CD14-positive monocyte (primary cell): ENCODE measurements around the gene GPR143. TPM values are rescaled to one million over a fixed set of nuclear protein-coding genes. Genes with fewer than 3 reads are reported as not detected.

Source experiments
- DNase-seq, 3 donors: peaks; one replicate each; pipeline ENCODE4 v3.0.0-alpha.2; 2011 to 2022
- H2AFZ ChIP-seq: 2 replicates; pipeline ENCODE4 v1.6.0; 2012; ENCODE audit warnings: mild to moderate bottlenecking, low read depth, low read length, inconsistent platforms; ENCODE audit not compliant: insufficient read depth, poor library complexity, severe bottlenecking
- H3K27ac ChIP-seq, 2 donors: 1 replicate in 1 of 2; 2 replicates in 1 of 2; pipeline ENCODE4 v1.5.1; 2012 to 2013; ENCODE audit warnings: low read length in 2 of 2, control low read depth in 1 of 2, inconsistent platforms in 1 of 2, low read depth in 1 of 2, mild to moderate bottlenecking in 1 of 2
- H3K27me3 ChIP-seq, 2 donors: one replicate each; pipeline versions ENCODE4 v1.6.0 to v1.6.1; 2011 to 2013; ENCODE audit warnings: low read length in 2 of 2; ENCODE audit not compliant: control insufficient read depth in 2 of 2, insufficient read depth in 2 of 2
- H3K36me3 ChIP-seq, 2 donors: replicated peaks in 1 of 2; 1 replicate in 1 of 2; 2 replicates in 1 of 2; pipeline versions ENCODE4 v1.5.1 to v1.6.1; 2012 to 2013; ENCODE audit warnings: low read length in 2 of 2, control low read depth in 1 of 2, inconsistent platforms in 1 of 2, mild to moderate bottlenecking in 1 of 2; ENCODE audit not compliant: insufficient read depth in 2 of 2, control insufficient read depth in 1 of 2
- H3K4me1 ChIP-seq, 2 donors: 1 replicate in 1 of 2; 2 replicates in 1 of 2; pipeline versions ENCODE4 v1.5.1 to v1.6.1; 2012 to 2013; ENCODE audit warnings: low read length in 2 of 2, control low read depth in 1 of 2, inconsistent platforms in 1 of 2, mild to moderate bottlenecking in 1 of 2, moderate library complexity in 1 of 2; ENCODE audit not compliant: insufficient read depth in 2 of 2, control insufficient read depth in 1 of 2
- H3K4me2 ChIP-seq: replicated peaks from 2 replicates; pipeline ENCODE3; 2012; ENCODE audit warnings: low read length, moderate library complexity, mild to moderate bottlenecking; ENCODE audit not compliant: poor library complexity, severe bottlenecking; ENCODE audit errors: extremely low read depth
- H3K4me3 ChIP-seq, 3 experiments: fragments of 200-600 bp in 1 of 3; sonication (generic) in 1 of 3; replicated peaks in 1 of 3; 1 replicate in 2 of 3; 2 replicates in 1 of 3; pipeline ENCODE4 v1.5.1; 2011 to 2013; ENCODE audit warnings: low read length in 3 of 3, mild to moderate bottlenecking in 3 of 3, control low read depth in 2 of 3, low read depth in 2 of 3, inconsistent platforms in 1 of 3, moderate library complexity in 1 of 3
- H3K79me2 ChIP-seq: 2 replicates; pipeline ENCODE4 v1.6.0; 2012; ENCODE audit warnings: mild to moderate bottlenecking, control low read depth, inconsistent platforms, low read length, moderate library complexity; ENCODE audit not compliant: insufficient read depth
- H3K9ac ChIP-seq: 2 replicates; pipeline ENCODE4 v1.6.0; 2017; ENCODE audit warnings: low read length, mild to moderate bottlenecking; ENCODE audit not compliant: insufficient read depth, poor library complexity, severe bottlenecking
- H3K9me3 ChIP-seq, 2 donors: replicated peaks in 1 of 2; 1 replicate in 1 of 2; 2 replicates in 1 of 2; pipeline versions ENCODE4 v1.5.1 to v1.6.1; 2012 to 2013; ENCODE audit warnings: low read length in 2 of 2, control low read depth in 1 of 2; ENCODE audit not compliant: control insufficient read depth in 1 of 2, insufficient read depth in 1 of 2
- H4K20me1 ChIP-seq: 2 replicates; pipeline ENCODE4 v1.6.0; 2012; ENCODE audit warnings: mild to moderate bottlenecking, low read length, control low read depth, moderate library complexity; ENCODE audit not compliant: insufficient read depth
- H3K27ac Mint-ChIP-seq, 7 donors: one replicate each; pipeline ENCODE4 v1.8.0; 2020; ENCODE audit warnings: mild to moderate bottlenecking in 7 of 7, mixed read lengths in 7 of 7, moderate library complexity in 6 of 7, inconsistent platforms in 2 of 7
- H3K27me3 Mint-ChIP-seq, 3 donors: one replicate each; pipeline ENCODE4 v1.8.0; 2021 to 2022; ENCODE audit warnings: low read depth in 3 of 3, mild to moderate bottlenecking in 3 of 3, mixed read lengths in 3 of 3, moderate library complexity in 3 of 3, inconsistent platforms in 1 of 3
- H3K36me3 Mint-ChIP-seq, 2 donors: one replicate each; pipeline ENCODE4 v1.8.0; 2020; ENCODE audit warnings: mixed read lengths in 2 of 2, inconsistent platforms in 1 of 2, mild to moderate bottlenecking in 1 of 2
- H3K4me1 Mint-ChIP-seq: one replicate; pipeline ENCODE4 v1.8.0; 2020; ENCODE audit warnings: mild to moderate bottlenecking, mixed read lengths
- H3K4me3 Mint-ChIP-seq, 2 donors: one replicate each; pipeline ENCODE4 v1.8.0; 2020; ENCODE audit warnings: mild to moderate bottlenecking in 2 of 2, mixed read lengths in 2 of 2, moderate library complexity in 1 of 2
- H3K9me3 Mint-ChIP-seq, 7 donors: one replicate each; pipeline ENCODE4 v1.8.0; 2020 to 2022; ENCODE audit warnings: mixed read lengths in 7 of 7, mild to moderate bottlenecking in 6 of 7, moderate library complexity in 6 of 7, inconsistent platforms in 2 of 7
- WGBS: methylation state at CpG from one replicate; pipeline ENCODE4 v1.1.5; 2013; ENCODE audit warnings: missing lambda C conversion rate; ENCODE audit not compliant: insufficient coverage; 5-methylcytosine and 5-hydroxymethylcytosine counted together
- intact Hi-C, 2 donors: fragments of 100-400 bp; cut with micrococcal nuclease; formaldehyde crosslinking; loops; one replicate each; pipeline versions ENCODE4 v1.15.0 to v1.15.1; 2023
- polyA plus RNA-seq, 3 donors: library from polyadenylated mRNA; depleted of rRNA in 1 of 3; unstranded in 2 of 3; stranded (reverse) in 1 of 3; fragments of 300-500 nt in 2 of 3; fragments of >200 nt in 1 of 3; fragmentation: Illumina TruSeq in 2 of 3; gene quantifications; 1 replicate in 2 of 3; 2 replicates in 1 of 3; pipeline ENCODE4 v1.2.3, GENCODE V29; 2012 to 2021
- TF ChIP-seq, protein P1 (sequence below): fragments of 200-600 bp; IDR thresholded peaks from one replicate; pipeline ENCODE4 v1.8.0; 2022; ENCODE audit warnings: antibody characterized with exemption, mild to moderate bottlenecking

Gene GPR143
- polyA plus RNA-seq, 3 donors = not detected

DNA sequence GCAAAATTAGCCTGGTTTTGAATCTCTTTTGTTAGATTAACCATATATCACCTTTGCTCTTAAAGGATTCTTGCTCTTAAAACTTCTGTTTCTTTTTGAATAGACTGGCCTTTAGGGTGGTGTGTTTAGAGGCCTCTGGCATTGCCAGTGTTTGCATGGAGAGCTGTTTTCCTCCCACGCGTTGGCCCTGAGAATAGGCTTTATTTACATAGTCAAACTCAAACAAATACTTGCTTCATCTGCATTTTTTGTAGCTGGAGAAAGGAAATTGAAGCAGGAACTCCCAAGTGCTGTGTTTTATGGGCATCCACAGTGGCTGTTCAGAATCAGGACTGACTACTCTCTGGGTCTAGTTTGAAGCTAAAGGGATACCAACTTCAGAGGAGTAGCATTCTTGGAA is 23.3 kb upstream of the GPR143 start:
- H3K4me1 Mint-ChIP-seq = no peaks in the 10 kb centered on the region
- peaks cover 42 to 65% (median 64%) of the 10 kb centered on the region in 3 donors for H3K27me3 Mint-ChIP-seq
- no peaks in the 10 kb centered on the region for H3K79me2 ChIP-seq
- no peaks in the 10 kb centered on the region for H3K36me3 ChIP-seq
- no peak overlapping the region for H3K4me2 ChIP-seq
- no peak for DNase-seq
- H4K20me1 ChIP-seq = no peaks in the 10 kb centered on the region
- no peak overlapping the region for H3K27ac ChIP-seq
- no peaks in the 10 kb centered on the region for H3K36me3 Mint-ChIP-seq
- no peak overlapping the region for H3K4me3 Mint-ChIP-seq
- H2AFZ ChIP-seq = no peak overlapping the region
- intact Hi-C loops = no loop called here
- WGBS = no CpG with 5 or more reads among the region's 2 CpGs
- peaks cover 0 to 15% of the 10 kb centered on the region in 2 donors for H3K9me3 ChIP-seq
- no peaks in the 10 kb centered on the region for H3K4me1 ChIP-seq
- TF ChIP-seq, protein P1, sequence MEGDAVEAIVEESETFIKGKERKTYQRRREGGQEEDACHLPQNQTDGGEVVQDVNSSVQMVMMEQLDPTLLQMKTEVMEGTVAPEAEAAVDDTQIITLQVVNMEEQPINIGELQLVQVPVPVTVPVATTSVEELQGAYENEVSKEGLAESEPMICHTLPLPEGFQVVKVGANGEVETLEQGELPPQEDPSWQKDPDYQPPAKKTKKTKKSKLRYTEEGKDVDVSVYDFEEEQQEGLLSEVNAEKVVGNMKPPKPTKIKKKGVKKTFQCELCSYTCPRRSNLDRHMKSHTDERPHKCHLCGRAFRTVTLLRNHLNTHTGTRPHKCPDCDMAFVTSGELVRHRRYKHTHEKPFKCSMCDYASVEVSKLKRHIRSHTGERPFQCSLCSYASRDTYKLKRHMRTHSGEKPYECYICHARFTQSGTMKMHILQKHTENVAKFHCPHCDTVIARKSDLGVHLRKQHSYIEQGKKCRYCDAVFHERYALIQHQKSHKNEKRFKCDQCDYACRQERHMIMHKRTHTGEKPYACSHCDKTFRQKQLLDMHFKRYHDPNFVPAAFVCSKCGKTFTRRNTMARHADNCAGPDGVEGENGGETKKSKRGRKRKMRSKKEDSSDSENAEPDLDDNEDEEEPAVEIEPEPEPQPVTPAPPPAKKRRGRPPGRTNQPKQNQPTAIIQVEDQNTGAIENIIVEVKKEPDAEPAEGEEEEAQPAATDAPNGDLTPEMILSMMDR = no peak
- H3K9ac ChIP-seq = no peak overlapping the region
- peaks cover 0 to 14% (median 8%) of the 10 kb centered on the region in 7 donors for H3K9me3 Mint-ChIP-seq
- H3K4me3 ChIP-seq = no peak overlapping the region
- peaks cover 39 to 54% of the 10 kb centered on the region in 2 donors for H3K27me3 ChIP-seq
- H3K27ac Mint-ChIP-seq = no peak overlapping the region

DNA sequence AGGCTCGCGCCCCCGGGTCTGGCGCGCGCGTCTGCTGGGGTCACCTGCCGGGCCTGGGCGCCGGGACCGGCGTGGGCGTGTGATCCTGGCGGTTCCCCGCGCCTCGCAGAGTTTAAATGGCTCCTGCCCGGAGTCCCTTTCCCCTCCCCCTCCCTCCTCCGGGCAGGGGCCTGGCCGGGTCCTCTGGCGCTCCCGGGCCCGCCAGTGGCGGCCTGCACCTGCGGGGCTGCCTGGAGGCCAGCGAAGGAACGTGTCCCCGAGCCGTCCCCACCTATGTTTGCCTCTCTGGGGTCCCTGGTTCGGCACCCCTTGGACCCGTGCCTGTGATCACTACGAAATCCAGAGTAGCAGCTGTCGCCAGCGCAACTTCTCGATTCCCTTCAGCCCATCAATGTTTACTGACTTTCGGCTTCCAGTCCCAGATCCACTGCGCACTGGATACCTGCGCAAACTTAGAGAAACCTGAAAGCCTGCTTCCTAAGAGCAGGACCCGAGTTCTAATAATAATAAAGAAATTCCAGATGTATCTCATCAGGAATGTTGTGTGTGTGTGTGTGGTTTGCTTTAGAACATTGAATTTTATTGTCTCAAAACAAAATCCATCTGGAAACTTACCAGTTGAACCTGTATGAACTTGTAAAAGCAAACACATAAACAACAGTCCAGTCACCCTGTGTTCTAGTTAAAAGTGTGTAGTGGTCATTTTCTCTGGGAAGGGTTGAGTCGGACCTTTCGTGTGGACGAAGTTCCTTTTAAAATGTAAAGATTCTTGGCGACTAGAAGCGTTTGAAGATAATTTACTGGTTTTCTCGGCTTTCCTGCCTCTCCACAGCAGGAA is 21.4 kb upstream of the GPR143 start:
- 3% methylated on average over 19 of the region's 45 CpGs for WGBS
- no peak overlapping the region for H3K4me3 ChIP-seq

More for the DNA sequence above, 21.4 kb upstream of the GPR143 start:
- Histone ChIP-seq H3K4me2 (no peak overlapping the region), H3K4me1 (no peaks in the 10 kb centered on the region), H4K20me1 (no peaks in the 10 kb centered on the region), H3K79me2 (no peaks in the 10 kb centered on the region), H3K27me3 (peaks cover 39 to 54% of the 10 kb centered on the region in 2 donors), H3K9ac (no peak overlapping the region), H2AFZ (no peak overlapping the region), H3K36me3 (no peaks in the 10 kb centered on the region), H3K9me3 (peaks cover 0 to 15% of the 10 kb centered on the region in 2 donors), H3K27ac (no peak overlapping the region)
- TF ChIP-seq, protein P1 = no peak
- Mint-ChIP-seq H3K4me1 (no peaks in the 10 kb centered on the region), H3K4me3 (peak overlapping the region in 1 of 2 donors; percentile 69), H3K9me3 (peaks cover 0 to 14% (median 10%) of the 10 kb centered on the region in 7 donors), H3K36me3 (no peaks in the 10 kb centered on the region), H3K27ac (peak overlapping the region in 1 of 7 donors; percentile 30), H3K27me3 (peaks cover 44 to 73% (median 67%) of the 10 kb centered on the region in 3 donors)
- DNase-seq = no peak
- intact Hi-C loops = no loop called here
